ENCODE data around the gene HOXC10. TPM values are rescaled to one million over a fixed set of nuclear protein-coding genes. Genes with fewer than 3 reads are reported as not detected.

Gene HOXC10
- total RNA-seq, 1 donor from 2014 or later: not detected

DNA sequence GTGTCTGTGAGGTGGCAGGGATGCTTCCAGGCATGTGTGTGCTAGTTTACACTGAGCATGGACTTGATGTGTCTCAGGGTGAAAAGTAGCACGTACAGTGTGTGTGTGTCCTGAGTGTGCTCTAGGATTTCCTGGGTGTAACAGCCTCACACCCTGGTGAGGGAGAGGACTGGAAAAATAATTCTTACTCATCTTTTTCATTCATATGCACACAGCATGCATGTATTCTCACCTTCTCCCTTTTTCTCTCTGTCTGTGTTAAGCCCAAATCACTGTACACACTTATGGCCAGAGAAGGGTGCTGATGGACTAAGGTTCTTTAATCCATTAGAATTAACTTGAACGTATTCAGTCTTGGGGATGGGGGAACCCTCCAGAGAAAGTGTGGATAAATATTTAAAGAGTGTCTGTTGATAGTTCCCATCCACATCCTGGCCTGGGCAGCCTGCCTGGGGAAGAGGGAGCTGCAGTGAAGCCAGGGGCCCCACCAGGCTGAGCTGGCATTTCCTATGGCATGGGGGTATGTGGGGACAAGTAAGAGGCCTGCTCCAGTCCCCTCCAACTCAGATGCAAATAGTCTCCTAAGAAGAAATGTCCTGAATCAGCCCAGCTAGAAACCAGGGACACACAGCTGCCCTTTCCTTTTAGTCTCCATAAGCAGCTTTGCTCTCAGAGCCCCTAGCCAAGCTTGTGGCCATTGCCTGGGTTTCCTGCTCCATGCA, 22.8 kb downstream of the HOXC10 start:
- no peaks in the 10 kb centered on the region for H3K4me1 Mint-ChIP-seq (ENCODE audit: low read depth, unreplicated experiment)
- H3K9me3 Mint-ChIP-seq (ENCODE audit: unreplicated experiment): peaks cover 3% of the 10 kb centered on the region
- no peak for DNase-seq
- H3K4me3 Mint-ChIP-seq (ENCODE audit: unreplicated experiment): no peak overlapping the region
- no peaks in the 10 kb centered on the region for H3K36me3 Mint-ChIP-seq (ENCODE audit: unreplicated experiment)
- peaks cover 46% of the 10 kb centered on the region for H3K27me3 Mint-ChIP-seq (ENCODE audit: unreplicated experiment)
- no peak overlapping the region for H3K27ac Mint-ChIP-seq (ENCODE audit: unreplicated experiment)
- no peak for TF ChIP-seq CTCF (IDR thresholded peaks at IDR 0.05; ENCODE audit: partially characterized antibody, unreplicated experiment)

DNA sequence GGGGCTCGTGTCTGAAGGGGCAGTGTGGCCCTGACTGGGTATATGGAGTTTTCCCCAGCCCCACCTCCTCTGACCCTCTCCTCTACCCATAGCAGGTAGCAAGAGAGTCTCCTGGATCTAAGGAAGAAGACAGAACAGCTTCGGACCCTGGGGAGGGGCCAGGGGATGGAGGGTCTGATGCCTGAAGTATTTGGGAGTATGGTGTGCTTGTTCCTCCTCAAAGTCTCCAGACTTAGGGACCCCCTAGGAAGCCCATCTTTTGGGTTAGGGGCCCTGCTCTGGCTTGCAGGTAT, 23.3 kb downstream of the HOXC10 start:
- no peak for TF ChIP-seq CTCF (IDR thresholded peaks at IDR 0.05; ENCODE audit: partially characterized antibody, unreplicated experiment)
- Mint-ChIP-seq H3K4me3 (ENCODE audit: unreplicated experiment) (no peak overlapping the region), H3K4me1 (ENCODE audit: low read depth, unreplicated experiment) (no peaks in the 10 kb centered on the region), H3K27ac (ENCODE audit: unreplicated experiment) (no peak overlapping the region), H3K36me3 (ENCODE audit: unreplicated experiment) (no peaks in the 10 kb centered on the region), H3K27me3 (ENCODE audit: unreplicated experiment) (peaks cover 45% of the 10 kb centered on the region), H3K9me3 (ENCODE audit: unreplicated experiment) (peaks cover 3% of the 10 kb centered on the region)
- DNase-seq: no peak

- H3K4me3 Mint-ChIP-seq (ENCODE audit: unreplicated experiment): no peak overlapping the region
- TF ChIP-seq CTCF (IDR thresholded peaks at IDR 0.05; ENCODE audit: partially characterized antibody, unreplicated experiment): no peak
- peaks cover 45% of the 10 kb centered on the region for H3K27me3 Mint-ChIP-seq (ENCODE audit: unreplicated experiment)
- no peak overlapping the region for H3K27ac Mint-ChIP-seq (ENCODE audit: unreplicated experiment)
- H3K4me1 Mint-ChIP-seq (ENCODE audit: low read depth, unreplicated experiment): no peaks in the 10 kb centered on the region
- DNase-seq: peak; percentile 49
- H3K36me3 Mint-ChIP-seq (ENCODE audit: unreplicated experiment): no peaks in the 10 kb centered on the region
- H3K9me3 Mint-ChIP-seq (ENCODE audit: unreplicated experiment): peaks cover 2% of the 10 kb centered on the region
Observed at GRCh38 chr12:54009171-54010052, 24.5 kb downstream of the HOXC10 start.

DNA sequence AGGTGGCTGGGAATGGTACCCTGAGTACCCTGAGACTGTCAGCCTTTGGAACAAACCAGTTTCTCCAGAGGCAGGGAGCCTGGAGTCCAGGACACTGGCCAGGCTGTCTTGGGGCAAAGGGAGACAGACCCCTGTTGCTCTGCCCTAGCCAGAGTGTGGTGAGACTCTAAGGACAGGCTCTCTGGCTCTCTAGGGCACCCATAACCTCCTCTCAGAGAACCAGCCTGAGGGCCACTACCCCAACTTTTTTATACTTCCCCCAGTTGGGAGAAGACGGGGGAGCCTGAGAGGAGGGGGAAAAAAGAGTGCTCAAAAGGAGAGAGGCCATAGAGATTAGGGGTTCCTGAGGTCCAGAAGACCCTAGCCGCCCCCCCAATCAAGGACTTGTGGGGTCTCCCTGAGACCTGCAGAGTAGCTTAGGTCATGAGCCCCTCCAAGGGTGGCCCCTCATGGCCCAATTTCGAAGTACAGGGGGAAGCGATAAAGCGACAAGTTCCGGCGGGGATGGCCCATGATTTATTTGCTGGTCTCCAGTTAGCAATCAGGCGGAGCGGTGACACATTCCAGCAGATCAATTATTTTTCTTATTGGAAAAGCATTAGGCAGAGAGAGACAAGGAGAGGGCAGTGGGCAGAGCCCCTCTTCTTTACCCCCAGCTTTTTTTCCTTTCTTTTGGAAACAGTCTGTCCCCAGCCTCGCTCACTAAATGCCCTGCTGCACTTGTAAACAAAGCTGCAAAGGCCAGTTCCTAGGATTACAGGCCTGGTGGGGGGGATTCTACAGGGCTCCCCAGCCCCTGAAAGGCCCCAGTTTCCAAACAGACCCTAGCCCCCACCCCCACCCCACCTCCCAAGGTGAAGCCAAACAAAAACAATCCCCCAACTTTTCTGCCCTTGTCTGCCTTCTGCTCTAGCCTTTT, 25.4 kb downstream of the HOXC10 start:
- H3K27ac Mint-ChIP-seq (ENCODE audit: unreplicated experiment): no peak overlapping the region

More for the DNA sequence above, 25.4 kb downstream of the HOXC10 start:
- no peak for DNase-seq
- no peak overlapping the region for H3K4me3 Mint-ChIP-seq (ENCODE audit: unreplicated experiment)
- peaks cover 4% of the 10 kb centered on the region for H3K9me3 Mint-ChIP-seq (ENCODE audit: unreplicated experiment)
- no peaks in the 10 kb centered on the region for H3K36me3 Mint-ChIP-seq (ENCODE audit: unreplicated experiment)
- no peaks in the 10 kb centered on the region for H3K4me1 Mint-ChIP-seq (ENCODE audit: low read depth, unreplicated experiment)
- H3K27me3 Mint-ChIP-seq (ENCODE audit: unreplicated experiment): peaks cover 46% of the 10 kb centered on the region
- TF ChIP-seq CTCF (IDR thresholded peaks at IDR 0.05; ENCODE audit: partially characterized antibody, unreplicated experiment): no peak

All from glutamatergic neuron (in vitro differentiated cells).